Stimulated activated CD4-positive, alpha-beta T cell treated with anti-CD3 and anti-CD28 coated beads, Interleukin-1b, Interleukin-23, amount 100 ng/mL, for 24 hours (primary cell): ENCODE results near the gene SCTR.

Experiments
- DNase-seq, 4 experiments: peaks; one replicate each; pipeline ENCODE4 v3.0.0-alpha.2; 2020; ENCODE audit warnings: low read depth in 4 of 4, low spot score in 1 of 4

The SCTR gene

GRCh38 chr2:119431976-119432850 is 92.1 kb downstream of the SCTR start:
- DNase-seq: no peak

DNA sequence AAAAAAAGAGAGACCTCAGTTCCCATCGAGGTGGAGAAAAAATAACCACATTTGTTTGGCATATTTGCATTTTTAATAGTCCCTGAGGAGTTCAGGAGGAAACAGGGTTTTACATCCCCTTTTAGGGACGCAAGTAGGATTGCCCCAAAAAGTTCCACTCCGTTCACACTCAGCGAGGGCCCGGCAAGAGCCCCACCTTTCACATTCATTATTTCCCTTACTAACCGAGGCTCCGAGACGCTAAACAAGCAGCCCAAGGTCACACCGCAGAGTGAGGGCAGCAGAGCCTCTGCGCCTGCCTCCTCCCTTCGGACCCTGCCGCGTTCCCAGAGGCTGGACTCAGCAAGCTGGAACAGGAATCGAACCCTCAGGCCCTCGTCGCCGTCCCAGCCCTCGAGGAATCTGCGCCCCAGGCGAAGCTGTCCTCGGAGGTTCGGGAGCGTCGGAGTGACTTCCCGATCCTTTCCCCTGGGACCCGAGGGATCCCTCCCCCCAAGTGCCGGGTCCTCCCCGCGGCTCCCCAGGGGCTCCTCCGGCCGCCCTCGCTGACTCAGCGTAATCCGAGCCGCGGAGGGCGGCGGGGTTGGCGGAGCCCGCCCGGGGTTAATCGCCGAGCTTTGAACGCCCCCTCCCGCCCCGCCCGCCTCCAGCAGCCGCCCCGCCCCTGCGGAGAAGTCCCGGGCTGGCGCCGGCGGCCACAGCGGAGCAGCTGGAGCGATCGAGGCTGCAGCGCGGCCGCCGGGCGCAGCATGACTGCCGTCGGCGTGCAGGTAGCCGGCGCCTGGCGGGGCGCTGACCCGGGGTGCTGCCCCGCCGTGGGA is 92.9 kb downstream of the SCTR start, which contains the start of gene TMEM37:
TMEM37 (plus strand) TSS at position 700 of the 821 bp plus-strand sequence; CDS start at position 750, 50 bp downstream.
- DNase-seq: peak in 1 of 4 experiments; percentile 2

DNA sequence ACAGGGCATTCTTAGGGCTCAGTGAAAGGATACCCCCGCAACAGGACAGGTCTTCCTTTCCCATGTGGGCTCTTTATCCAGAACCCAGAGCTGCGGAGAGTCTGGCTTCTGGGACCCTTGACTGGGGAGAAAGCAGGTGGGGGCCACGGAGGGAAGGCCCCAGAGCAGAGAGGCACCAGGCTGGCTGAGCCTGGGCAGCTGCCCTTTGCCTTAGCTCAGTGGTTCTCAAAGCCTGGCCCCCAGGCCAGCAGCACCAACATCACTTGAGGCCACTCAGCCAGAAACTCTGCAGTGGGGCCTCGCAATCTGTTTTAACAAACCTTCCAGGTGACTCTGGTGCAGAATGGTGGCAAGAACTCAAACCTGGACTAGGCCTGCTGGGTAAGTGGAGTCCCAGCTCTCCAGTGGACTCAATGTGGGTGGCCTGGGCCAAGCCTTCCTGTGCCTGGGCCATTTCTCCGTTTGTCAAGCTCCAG is 94.2 kb downstream of the SCTR start:
- DNase-seq: no peak

GRCh38 chr2:119429225-119429981 is 94.9 kb downstream of the SCTR start:
- no peak for DNase-seq

GRCh38 chr2:119428488-119429224 is 95.6 kb downstream of the SCTR start:
- DNase-seq: no peak

DNA sequence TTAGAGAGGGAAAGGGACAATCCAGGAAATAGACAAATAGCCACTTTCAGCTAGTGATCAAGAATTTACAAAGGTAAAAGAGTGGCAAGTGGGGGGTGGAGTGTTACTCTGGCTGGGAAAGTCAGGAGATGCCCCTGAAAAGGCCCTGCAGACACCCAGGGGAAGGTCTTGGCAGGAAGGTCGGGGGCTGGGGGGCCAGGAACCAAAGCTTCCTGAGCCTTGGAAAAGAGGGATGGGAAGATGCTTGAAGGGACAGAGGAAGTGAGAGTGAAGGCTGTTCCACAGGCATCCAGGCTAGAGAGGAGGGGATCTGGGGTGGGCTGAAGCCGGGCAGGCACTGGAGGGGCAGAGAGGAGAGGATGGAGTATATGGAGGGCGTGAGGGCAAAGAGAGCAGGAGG is 96.5 kb downstream of the SCTR start:
- DNase-seq: no peak

DNA sequence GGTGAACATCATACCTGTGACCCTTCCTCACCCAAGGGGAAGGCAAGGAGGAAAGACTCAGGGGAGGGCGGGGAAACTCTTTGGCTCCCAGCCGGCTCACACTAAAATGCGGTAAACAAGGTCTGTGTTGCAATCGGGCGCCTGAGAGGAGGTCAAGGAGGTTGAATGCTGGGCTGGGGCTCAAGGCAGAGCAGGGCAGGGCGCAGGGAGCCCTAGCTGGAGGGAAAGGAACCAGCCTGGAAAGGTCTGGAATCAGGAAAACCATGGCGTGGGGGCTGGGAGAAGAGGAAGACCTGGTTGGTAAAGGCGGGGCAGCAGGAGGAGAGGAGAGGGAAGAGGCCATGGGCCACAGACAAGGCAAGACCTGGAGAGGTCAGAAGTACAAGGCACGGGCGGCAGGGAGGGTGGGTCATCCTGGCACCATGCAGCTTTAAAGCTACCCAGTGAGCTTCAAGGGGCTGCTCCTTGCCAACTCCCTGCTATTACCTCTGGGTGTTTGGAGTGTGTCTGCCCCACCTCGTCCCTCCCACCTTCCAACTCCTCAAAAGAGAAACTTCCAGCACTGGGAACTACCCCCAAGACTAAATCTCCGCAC is 97.4 kb downstream of the SCTR start:
- DNase-seq: no peak

GRCh38 chr2:119426396-119426675 is 97.9 kb downstream of the SCTR start:
- DNase-seq: no peak

DNA sequence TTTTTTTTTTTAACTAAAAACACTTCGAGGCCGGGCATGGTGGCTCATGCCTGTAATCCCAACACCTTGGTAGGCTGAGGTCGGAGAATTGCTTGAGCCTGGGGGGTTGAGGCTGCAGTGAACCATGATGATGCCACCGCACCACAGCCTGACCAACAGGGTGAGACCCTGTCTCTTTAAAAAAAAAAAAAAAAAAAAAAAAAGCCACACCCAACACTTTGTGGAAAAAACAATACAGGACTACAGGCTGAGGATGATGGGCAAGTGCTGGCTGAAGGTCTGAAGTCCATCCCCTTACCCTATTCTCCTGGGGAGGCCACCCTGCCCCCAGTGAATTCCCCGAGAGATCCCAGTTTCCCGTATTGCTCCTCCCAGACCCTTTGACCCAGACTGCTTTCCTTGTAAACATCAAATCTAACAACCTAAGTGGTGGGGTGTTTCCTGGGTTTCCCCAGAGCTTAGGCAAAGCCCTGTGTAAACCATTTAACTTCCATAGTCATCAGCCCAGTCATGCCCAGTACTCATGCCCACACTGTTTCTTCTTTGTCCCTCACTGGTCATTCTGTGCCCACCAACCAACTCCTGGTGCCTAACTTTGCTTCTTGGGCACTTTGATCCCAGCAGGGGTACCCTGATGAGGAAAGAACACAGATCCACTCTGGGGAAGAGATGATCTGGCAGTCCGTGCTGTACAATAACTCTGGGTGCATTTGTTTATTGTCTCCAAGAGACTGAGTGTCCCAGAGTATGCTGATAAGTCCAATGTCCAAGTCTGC is 98.5 kb downstream of the SCTR start:
- no peak for DNase-seq

- no peak for DNase-seq
These were observed 99.2 kb downstream of the SCTR start for GRCh38 chr2:119425119-119425405.

DNA sequence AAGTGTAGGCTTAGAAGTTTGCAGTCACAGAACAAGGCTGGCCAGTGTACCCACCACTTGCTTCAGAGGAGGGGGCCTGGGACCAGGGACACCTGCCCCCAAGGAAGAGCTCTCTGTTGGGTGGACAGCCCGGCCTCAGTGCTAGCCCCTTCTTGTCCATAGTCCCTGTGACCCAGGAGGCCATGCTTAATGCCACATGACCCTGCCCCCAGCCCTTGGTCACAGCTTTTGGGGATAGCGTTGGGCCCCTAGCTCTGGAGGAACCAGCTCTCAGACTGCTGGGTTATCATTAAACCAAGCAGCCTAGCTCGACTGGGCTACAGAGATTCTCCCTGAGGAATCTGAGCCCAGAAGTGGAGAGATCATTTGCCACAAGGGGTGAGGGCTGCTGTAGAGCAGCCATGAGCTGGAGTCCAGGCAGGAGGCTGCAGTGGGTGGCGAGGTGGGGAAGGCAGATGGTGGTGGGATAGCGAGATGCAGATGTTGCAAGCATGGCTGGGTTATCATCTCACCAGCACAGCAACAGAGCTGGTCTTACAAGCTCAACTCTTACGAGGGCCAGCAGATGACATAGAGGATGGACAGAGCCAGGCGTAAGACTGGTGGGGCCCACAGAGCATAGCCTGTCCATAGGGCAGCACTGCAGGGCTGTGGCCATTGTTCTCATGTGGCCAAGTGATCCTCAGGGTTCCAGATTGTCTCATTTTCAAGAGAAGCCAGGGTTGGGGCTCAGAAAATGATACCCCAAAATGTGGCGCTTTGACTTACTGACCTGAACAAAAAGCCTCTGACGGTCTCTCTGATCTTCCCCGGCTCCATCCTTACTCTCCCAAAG is 99.8 kb downstream of the SCTR start:
- DNase-seq: no peak

GRCh38 chr2:119423811-119424210 is 100.5 kb downstream of the SCTR start:
- DNase-seq: no peak

GRCh38 chr2:119423108-119423444 is 101.2 kb downstream of the SCTR start:
- no peak for DNase-seq

DNA sequence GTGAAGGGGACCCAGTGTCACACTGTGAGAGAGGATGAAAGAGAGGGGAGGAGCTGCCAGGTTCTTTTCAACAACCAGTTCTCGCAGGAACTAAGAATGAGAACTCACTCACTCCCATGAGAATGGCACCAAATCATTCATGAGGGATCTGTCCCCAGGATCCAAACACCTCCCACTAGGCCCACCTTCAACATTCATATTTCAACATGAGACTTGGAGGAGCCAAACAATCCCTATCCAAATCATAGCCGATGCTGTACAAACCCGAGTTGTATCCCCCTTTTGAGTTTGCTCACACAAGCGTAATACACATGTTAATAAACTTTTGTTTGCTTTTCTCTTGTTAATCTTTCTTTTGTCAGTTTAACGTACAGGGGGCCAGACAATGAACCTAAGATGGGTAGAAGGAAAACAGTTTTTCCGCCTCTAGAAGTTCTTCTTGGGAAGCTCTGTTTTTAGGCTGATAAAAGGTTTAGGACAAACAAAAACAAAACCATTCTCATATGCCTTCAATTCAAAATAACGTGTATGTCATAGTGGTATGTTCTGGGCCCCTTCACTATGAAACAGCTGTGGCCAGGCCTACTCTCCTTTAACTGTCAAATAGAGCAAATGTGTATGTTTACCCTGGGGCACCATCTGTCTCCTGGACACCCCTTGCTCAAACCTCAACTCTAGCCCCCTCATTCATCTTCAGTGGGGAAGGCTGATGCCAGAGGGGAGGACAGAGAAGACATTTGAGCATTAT is 101.7 kb downstream of the SCTR start:
- no peak for DNase-seq

DNA sequence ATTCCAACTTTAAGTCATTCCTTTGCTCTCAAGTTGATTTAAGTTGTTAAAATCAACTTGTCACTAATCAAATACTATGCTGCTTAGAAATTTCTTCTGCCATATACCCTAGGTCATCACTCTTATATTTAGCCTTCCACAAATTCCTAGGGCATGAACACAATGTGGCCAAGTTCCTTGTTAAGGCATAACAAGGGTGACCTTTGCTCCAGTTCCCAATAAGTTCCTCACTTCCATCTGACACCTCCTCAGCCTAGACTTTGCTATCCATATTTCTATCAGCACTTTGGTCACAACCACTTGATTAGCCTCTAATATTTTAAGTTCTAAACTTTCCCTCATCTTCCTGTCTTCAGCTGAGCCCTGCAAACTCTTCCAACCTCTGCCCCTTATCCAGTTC is 102.5 kb downstream of the SCTR start:
- no peak for DNase-seq

GRCh38 chr2:119421304-119421703 is 103.0 kb downstream of the SCTR start:
- DNase-seq: no peak

GRCh38 chr2:119419803-119420508 is 104.3 kb downstream of the SCTR start:
- no peak for DNase-seq

DNA sequence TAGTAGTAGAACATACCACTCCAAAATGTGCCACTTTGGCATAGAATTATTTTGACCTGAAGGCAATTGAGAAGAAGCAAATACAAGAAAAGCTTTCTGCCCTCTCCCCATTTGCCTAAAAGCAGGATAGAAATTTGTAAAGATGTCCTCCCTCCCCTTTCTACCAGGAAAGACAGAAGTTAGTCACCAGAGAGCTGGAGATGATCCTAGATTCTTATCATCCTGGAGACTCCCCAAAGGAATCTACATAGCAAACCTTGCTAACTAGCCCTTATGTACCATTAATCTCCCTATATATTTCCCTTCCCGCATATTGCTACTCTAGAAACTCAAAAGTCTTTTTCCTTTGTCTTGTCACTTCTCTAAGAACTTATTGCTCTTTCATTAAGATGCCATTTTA is 105.2 kb downstream of the SCTR start:
- DNase-seq: no peak
